GM12878 (cell line): ENCODE data around the gene TMEM181. TPM values are rescaled to one million over a fixed set of nuclear protein-coding genes. Genes with fewer than 3 reads are reported as not detected.

ENCODE experiments used
- ATAC-seq: fragments of 200-7000 bp; cut with Tn5 transposase; 3 replicates; pipeline ENCODE4 v1.9.1; 2020; ENCODE audit warnings: mild to moderate bottlenecking, moderate library complexity
- BruUV-seq: library from RNA; stranded (reverse); fragments of 400-500 nt; replicated peaks from 2 replicates; lab custom pipeline; 2021; lab: Mats Ljungman, UMichigan
- CTCF ChIA-PET: fragments of 300-600 bp; sonication (Branson Sonifier 250); formaldehyde crosslinking; extraction: SDS; loops from one replicate; lab custom pipeline; 2021; ENCODE audit warnings: inconsistent platforms; lab: Yijun Ruan, JAX
- POLR2A ChIA-PET: fragments of 350-600 bp; formaldehyde crosslinking; extraction: SDS; loops from one replicate; lab custom pipeline; 2021; ENCODE audit warnings: inconsistent platforms; lab: Charles Lee
- RAD21 ChIA-PET: fragments of 300-600 bp; sonication (Branson Sonifier 250); formaldehyde crosslinking; loops from one replicate; lab custom pipeline; 2023; ENCODE audit warnings: antibody characterized with exemption; ENCODE audit not compliant: unreplicated experiment; lab: Charles Lee
- SMC1A ChIA-PET: fragments of 300-600 bp; sonication (Branson Sonifier 250); formaldehyde crosslinking; loops from one replicate; lab custom pipeline; 2023; ENCODE audit not compliant: unreplicated experiment, uncharacterized antibody; lab: Charles Lee
- DNase-seq: peaks from one replicate; pipeline ENCODE4 v3.0.0-alpha.2; 2011; ENCODE audit warnings: low read depth, low spot score
- FAIRE-seq: peaks from 3 replicates; lab custom pipeline; 2011; peaks lifted over from hg19 to GRCh38; lab: Jason Lieb, UNC
- H2AFZ ChIP-seq: 2 replicates; pipeline ENCODE4 v1.6.0; 2011; ENCODE audit warnings: low read depth, low read length, control low read depth; ENCODE audit not compliant: control insufficient read depth
- H3K27ac ChIP-seq: 2 replicates; pipeline ENCODE4 v1.5.1; 2011; ENCODE audit warnings: control low read depth; ENCODE audit not compliant: control insufficient read depth, insufficient read depth
- H3K27me3 ChIP-seq, 2 experiments: replicated peaks in 1 of 2; 2 replicates each; pipeline versions ENCODE4 v1.6.0 to v1.6.1; 2011; ENCODE audit warnings: low read length in 1 of 2; ENCODE audit not compliant: control insufficient read depth in 2 of 2, insufficient read depth in 2 of 2
- H3K36me3 ChIP-seq, 2 experiments: 2 replicates each; pipeline ENCODE4 v1.5.1; 2011; ENCODE audit warnings: low read length in 1 of 2; ENCODE audit not compliant: control insufficient read depth in 2 of 2, insufficient read depth in 2 of 2
- H3K4me1 ChIP-seq: 2 replicates; pipeline ENCODE4 v1.6.1; 2011; ENCODE audit warnings: mild to moderate bottlenecking, low read length, moderate library complexity, mixed read lengths; ENCODE audit not compliant: control insufficient read depth, insufficient read depth
- H3K4me2 ChIP-seq: 2 replicates; pipeline ENCODE4 v1.6.0; 2011; ENCODE audit warnings: control low read depth; ENCODE audit not compliant: control insufficient read depth, insufficient read depth
- H3K4me3 ChIP-seq: fragments of 200-600 bp; sonication (generic); 2 replicates; pipeline ENCODE4 v1.5.1; 2016
- H3K79me2 ChIP-seq: 2 replicates; pipeline ENCODE4 v1.6.0; 2011; ENCODE audit warnings: low read length; ENCODE audit not compliant: control insufficient read depth, insufficient read depth
- H3K9ac ChIP-seq: 2 replicates; pipeline ENCODE4 v1.8.0; 2011; ENCODE audit warnings: low read length, control low read depth, mixed read lengths; ENCODE audit not compliant: control insufficient read depth, insufficient read depth
- H3K9me3 ChIP-seq: replicated peaks from 3 replicates; pipeline ENCODE4 v1.5.1; 2011; ENCODE audit warnings: mild to moderate bottlenecking, low read length; ENCODE audit not compliant: control insufficient read depth, insufficient read depth
- H4K20me1 ChIP-seq: 2 replicates; pipeline ENCODE4 v1.6.0; 2011; ENCODE audit not compliant: control insufficient read depth, insufficient read depth
- BRCA1 ChIP-seq: IDR thresholded peaks from 2 replicates; pipeline ENCODE4 v1.6.1; 2011; ENCODE audit warnings: low read depth, low read length, improper control_type of control experiment
- CEBPB ChIP-seq, 2 experiments: fragments of 150-350 bp in 1 of 2; IDR thresholded peaks; 2 replicates each; pipeline ENCODE4 v1.6.1; 2012 to 2014; ENCODE audit warnings: low read depth in 2 of 2, low read length in 2 of 2, borderline replicate concordance in 1 of 2, inconsistent platforms in 1 of 2
- CHD2 ChIP-seq: IDR thresholded peaks from 2 replicates; pipeline ENCODE4 v1.6.1; 2011; ENCODE audit warnings: low read depth, low read length, improper control_type of control experiment, borderline replicate concordance
- GABPA ChIP-seq: IDR thresholded peaks from 2 replicates; pipeline ENCODE4 v1.6.1; 2014; ENCODE audit warnings: antibody characterized with exemption, low read depth, mild to moderate bottlenecking, inconsistent platforms
- HCFC1 ChIP-seq: fragments of 150-350 bp; IDR thresholded peaks from 2 replicates; pipeline ENCODE4 v1.6.1; 2014; ENCODE audit warnings: low read length
- MEF2B ChIP-seq: fragments of 450-650 bp; IDR thresholded peaks from 2 replicates; pipeline ENCODE4 v1.6.1; 2018; ENCODE audit warnings: mild to moderate bottlenecking, moderate library complexity; ENCODE audit not compliant: partially characterized antibody, poor library complexity, severe bottlenecking
- MTA2 ChIP-seq: fragments of 450-650 bp; IDR thresholded peaks from 2 replicates; pipeline ENCODE4 v1.6.1; 2016; ENCODE audit warnings: low read depth, mild to moderate bottlenecking, moderate library complexity
- MYB ChIP-seq: fragments of 150-350 bp; IDR thresholded peaks from 2 replicates; pipeline ENCODE4 v1.6.1; 2014; ENCODE audit warnings: mild to moderate bottlenecking, low read depth, low read length, borderline replicate concordance
- NRF1 ChIP-seq: conservative IDR thresholded peaks from 2 replicates; pipeline ENCODE4 v1.6.1; 2011; ENCODE audit warnings: mild to moderate bottlenecking, low read depth, low read length, improper control_type of control experiment
- RB1 ChIP-seq: fragments of 450-650 bp; formaldehyde crosslinking; IDR thresholded peaks from 2 replicates; pipeline ENCODE4 v1.6.1; 2017; ENCODE audit warnings: mild to moderate bottlenecking, borderline replicate concordance
- REST ChIP-seq: IDR thresholded peaks from 2 replicates; pipeline ENCODE4 v1.6.1; 2012; ENCODE audit warnings: mild to moderate bottlenecking, low read depth, low read length
- SMARCA5 ChIP-seq: fragments of 450-650 bp; IDR thresholded peaks from 2 replicates; pipeline ENCODE4 v1.6.1; 2017; ENCODE audit warnings: mild to moderate bottlenecking
- SP1 ChIP-seq: IDR thresholded peaks from one replicate; pipeline ENCODE4 v1.6.1; 2011; ENCODE audit warnings: low read depth, low read length
- TCF3 ChIP-seq: IDR thresholded peaks from 2 replicates; pipeline ENCODE4 v1.6.1; 2012; ENCODE audit warnings: low read depth, mild to moderate bottlenecking, low read length, borderline replicate concordance; ENCODE audit not compliant: insufficient read depth
- USF2 ChIP-seq: IDR thresholded peaks from 2 replicates; pipeline ENCODE4 v1.6.1; 2011; ENCODE audit warnings: low read depth, low read length, improper control_type of control experiment, borderline replicate concordance
- ZSCAN29 ChIP-seq: fragments of 450-650 bp; IDR thresholded peaks from 2 replicates; pipeline ENCODE4 v1.6.1; 2017; ENCODE audit warnings: mild to moderate bottlenecking, moderate library complexity
- WGBS: methylation state at CpG from one replicate; pipeline ENCODE4 v1.1.6; 2016; ENCODE audit warnings: low lambda C conversion rate; ENCODE audit not compliant: insufficient replicate concordance, insufficient coverage; ENCODE audit errors: missing lambda C conversion rate; 5-methylcytosine and 5-hydroxymethylcytosine counted together
- in situ Hi-C: fragments of 300-500 bp; cut with MboI; formaldehyde crosslinking; loops from 9 replicates; pipeline ENCODE4 v1.14.3; 2018; ENCODE audit warnings: mixed read lengths
- intact Hi-C: fragments of 100-400 bp; cut with micrococcal nuclease; formaldehyde crosslinking; loops from one replicate; pipeline ENCODE4 v1.14.2; 2022; ENCODE audit not compliant: unreplicated experiment
- polyA plus RNA-seq, 11 experiments: library from polyadenylated mRNA; depleted of rRNA in 4 of 11; unstranded in 6 of 11; stranded (reverse) in 5 of 11; fragments of >200 nt; fragmentation: Nextera tagmentation in 4 of 11; fragmentation: Illumina TruSeq in 1 of 11; extraction: Ambion mirVana in 4 of 11; extraction: Trizol in 1 of 11; gene quantifications; 1 replicate in 1 of 11; 2 replicates in 10 of 11; pipeline versions ENCODE4 v1.2.1 to v1.2.3, GENCODE V29; 2011 to 2016; ENCODE audit warnings: inconsistent platforms in 2 of 11, missing spikeins in 2 of 11, low read depth in 1 of 11
- total RNA-seq, 4 experiments: library from RNA; depleted of rRNA in 3 of 4; stranded (reverse); fragments of >200 nt in 3 of 4; fragmentation: Illumina TruSeq in 1 of 4; extraction: Trizol in 1 of 4; gene quantifications; 2 replicates each; pipeline versions ENCODE4 v1.2.1 to v1.2.3, GENCODE V29; 2013 to 2021

Gene TMEM181
- total and polyA plus RNA-seq, 10 of the 15 experiments (the other 5 are each of a cell fraction or from before 2014, with no cell fraction given) = 1.5 to 7.9 (median 5.2) TPM

GRCh38 chr6:158567871-158568401 lies 8.0 kb downstream of the TMEM181 start:
- Histone ChIP-seq H2AFZ (no peak overlapping the region), H3K9ac (no peak overlapping the region), H3K36me3 (peaks cover 0 to 4% of the 10 kb centered on the region in 2 experiments; a peak in 2 of 4 replicates), H3K27ac (no peak overlapping the region), H3K4me3 (no peak overlapping the region), H4K20me1 (no peaks in the 10 kb centered on the region; the same call in 1 of the 2 replicates), H3K79me2 (no peaks in the 10 kb centered on the region), H3K4me2 (no peak overlapping the region), H3K4me1 (no peaks in the 10 kb centered on the region), H3K27me3 (no peaks in the 10 kb centered on the region), H3K9me3 (no peaks in the 10 kb centered on the region)
- 55% methylated on average over 12 of the region's 12 CpGs for WGBS
- POLR2A ChIA-PET = no interaction called here
- CTCF ChIA-PET = interaction anchor here (1.3 to 1.8 kb wide), 2 partner anchors 8 to 27 kb away, joined by 3 to 4 read pairs; partner anchors contain the start of gene TMEM181
- TF ChIP-seq BRCA1 (no peak), TCF3 (no peak), RB1 (no peak), SMARCA5 (no peak), MTA2 (no peak), MYB (no peak), REST (no peak), HCFC1 (no peak), ZSCAN29 (no peak), NRF1 (no peak), GABPA (no peak), SP1 (no peak), CHD2 (no peak), CEBPB (IDR thresholded peaks at IDR 0.05; ENCODE audit: borderline replicate concordance in 1 of 2, low read depth in 2 of 2, low read length in 2 of 2) (no peak), USF2 (no peak), MEF2B (no peak)
- in situ Hi-C loops = no loop called here
- SMC1A ChIA-PET = interaction anchor here (1.7 kb wide), 1 partner anchor 37 kb away, joined by 4 read pairs; no protein-coding TSS in a partner anchor
- RAD21 ChIA-PET = interaction anchor here (0.8 kb wide), 1 partner anchor 347 kb away, joined by 3 read pairs; no protein-coding TSS in a partner anchor
- no TSS peak for BruUV-seq
- FAIRE-seq (no peak), DNase-seq (no peak), ATAC-seq (no peak; the same call in 1 of the 3 replicates)
- intact Hi-C loops = no loop called here
